H9 (cell line): ENCODE data around the gene FREY1. TPM values are rescaled to one million over a fixed set of nuclear protein-coding genes. Genes with fewer than 3 reads are reported as not detected.

Experiments used
- DNase-seq: peaks from one replicate; pipeline ENCODE4 v3.0.0-alpha.2; 2017
- H2AFZ ChIP-seq: one replicate; pipeline ENCODE4 v1.6.1; 2013; ENCODE audit warnings: mild to moderate bottlenecking, low read length, control low read depth, moderate library complexity
- H2AK5ac ChIP-seq: 2 replicates; pipeline ENCODE4 v1.6.1; 2013; ENCODE audit warnings: low read length, control low read depth, mixed read lengths; ENCODE audit not compliant: insufficient read length
- H2BK120ac ChIP-seq: one replicate; pipeline ENCODE4 v1.6.1; 2013; ENCODE audit warnings: low read depth, mild to moderate bottlenecking, low read length, control low read depth, inconsistent platforms; ENCODE audit not compliant: poor library complexity, severe bottlenecking
- H2BK12ac ChIP-seq: 2 replicates; pipeline ENCODE4 v1.6.1; 2013; ENCODE audit warnings: low read length, control low read depth, mixed read lengths, low read depth; ENCODE audit not compliant: insufficient read length
- H2BK15ac ChIP-seq: 2 replicates; pipeline ENCODE4 v1.6.1; 2013; ENCODE audit warnings: low read depth, low read length, control low read depth
- H2BK20ac ChIP-seq: one replicate; pipeline ENCODE4 v1.6.1; 2013; ENCODE audit warnings: low read depth, mild to moderate bottlenecking, low read length, control low read depth, inconsistent platforms; ENCODE audit not compliant: poor library complexity, severe bottlenecking
- H2BK5ac ChIP-seq: 2 replicates; pipeline ENCODE4 v1.6.1; 2013; ENCODE audit warnings: low read length, control low read depth, mixed read lengths; ENCODE audit not compliant: insufficient read length
- H3K14ac ChIP-seq: 2 replicates; pipeline ENCODE4 v1.6.1; 2013; ENCODE audit warnings: low read length, control low read depth; ENCODE audit not compliant: insufficient read depth
- H3K18ac ChIP-seq: 2 replicates; pipeline ENCODE4 v1.6.1; 2013; ENCODE audit warnings: low read depth, mild to moderate bottlenecking, mixed read lengths, low read length, control low read depth; ENCODE audit not compliant: insufficient read length
- H3K23ac ChIP-seq: 2 replicates; pipeline ENCODE4 v1.6.1; 2013; ENCODE audit warnings: low read length, control low read depth, mixed read lengths, low read depth; ENCODE audit not compliant: insufficient read length
- H3K23me2 ChIP-seq: 2 replicates; pipeline ENCODE4 v1.6.1; 2013; ENCODE audit warnings: low read depth, mild to moderate bottlenecking, mixed read lengths, low read length, control low read depth; ENCODE audit not compliant: insufficient read length, poor library complexity, severe bottlenecking
- H3K27ac ChIP-seq: 2 replicates; pipeline ENCODE4 v1.5.1; 2013; ENCODE audit warnings: low read length, control low read depth, mixed read lengths, low read depth; ENCODE audit not compliant: insufficient read length
- H3K27me3 ChIP-seq: 2 replicates; pipeline ENCODE4 v1.6.1; 2013; ENCODE audit warnings: low read length, control low read depth, inconsistent platforms; ENCODE audit not compliant: insufficient read depth
- H3K4ac ChIP-seq: 2 replicates; pipeline ENCODE4 v1.6.1; 2013; ENCODE audit warnings: low read depth, mild to moderate bottlenecking, control low read depth, inconsistent platforms, low read length, moderate library complexity
- H3K4me1 ChIP-seq: 2 replicates; pipeline ENCODE4 v1.6.1; 2013; ENCODE audit warnings: low read length, control low read depth, inconsistent platforms; ENCODE audit not compliant: insufficient read depth
- H3K4me2 ChIP-seq: 2 replicates; pipeline ENCODE4 v1.6.1; 2013; ENCODE audit warnings: low read length, control low read depth, mixed read lengths; ENCODE audit not compliant: insufficient read length, insufficient read depth
- H3K56ac ChIP-seq: 2 replicates; pipeline ENCODE4 v1.6.1; 2013; ENCODE audit warnings: low read depth, mild to moderate bottlenecking, mixed read lengths, low read length, control low read depth; ENCODE audit not compliant: insufficient read length
- H3K79me1 ChIP-seq: 2 replicates; pipeline ENCODE4 v1.6.1; 2013; ENCODE audit warnings: low read depth, mild to moderate bottlenecking, moderate library complexity, low read length, control low read depth, inconsistent platforms; ENCODE audit not compliant: insufficient read depth, poor library complexity, severe bottlenecking
- H3K79me2 ChIP-seq: 2 replicates; pipeline ENCODE4 v1.6.1; 2013; ENCODE audit warnings: low read length, control low read depth, inconsistent platforms; ENCODE audit not compliant: insufficient read depth
- H3K9ac ChIP-seq: 2 replicates; pipeline ENCODE4 v1.6.1; 2013; ENCODE audit warnings: low read length, control low read depth, mixed read lengths; ENCODE audit not compliant: insufficient read length; ENCODE audit errors: extremely low read depth
- H3K9me3 ChIP-seq: one replicate; pipeline ENCODE4 v1.6.1; 2013; ENCODE audit warnings: low read depth, low read length, inconsistent platforms; ENCODE audit not compliant: control insufficient read depth
- H3T11ph ChIP-seq: one replicate; pipeline ENCODE4 v1.6.1; 2013; ENCODE audit warnings: mild to moderate bottlenecking, low read length, control low read depth, inconsistent platforms
- H4K20me1 ChIP-seq: one replicate; pipeline ENCODE4 v1.6.1; 2013; ENCODE audit not compliant: control insufficient read depth, insufficient read length, insufficient read depth
- H4K5ac ChIP-seq: 2 replicates; pipeline ENCODE4 v1.6.1; 2013; ENCODE audit warnings: low read depth, mild to moderate bottlenecking, mixed read lengths, low read length, control low read depth; ENCODE audit not compliant: insufficient read length
- H4K8ac ChIP-seq: replicated peaks from 2 replicates; pipeline ENCODE4 v1.6.1; 2013; ENCODE audit warnings: low read length, control low read depth, mixed read lengths, low read depth; ENCODE audit not compliant: insufficient read length
- H4K91ac ChIP-seq: 2 replicates; pipeline ENCODE4 v1.6.1; 2013; ENCODE audit warnings: low read depth, mild to moderate bottlenecking, moderate library complexity, mixed read lengths, low read length, control low read depth; ENCODE audit not compliant: insufficient read length
- H3K27ac Mint-ChIP-seq, 3 experiments: 2 replicates in 2 of 3; 3 replicates in 1 of 3; pipeline ENCODE4 v1.8.0; 2020 to 2021; ENCODE audit warnings: mixed read lengths in 3 of 3, mild to moderate bottlenecking in 1 of 3, moderate library complexity in 1 of 3
- H3K27me3 Mint-ChIP-seq: 2 replicates; pipeline ENCODE4 v1.8.0; 2021; ENCODE audit warnings: low read depth, mild to moderate bottlenecking, moderate library complexity, mixed read lengths
- H3K36me3 Mint-ChIP-seq, 3 experiments: 2 replicates in 2 of 3; 3 replicates in 1 of 3; pipeline ENCODE4 v1.8.0; 2020 to 2021; ENCODE audit warnings: low read depth in 3 of 3, mixed read lengths in 3 of 3; ENCODE audit not compliant: insufficient read depth in 1 of 3
- H3K4me1 Mint-ChIP-seq, 2 experiments: 2 replicates each; pipeline ENCODE4 v1.8.0; 2020; ENCODE audit warnings: mixed read lengths in 2 of 2
- H3K4me3 Mint-ChIP-seq, 2 experiments: 2 replicates in 1 of 2; 3 replicates in 1 of 2; pipeline ENCODE4 v1.8.0; 2020 to 2021; ENCODE audit warnings: mild to moderate bottlenecking in 2 of 2, mixed read lengths in 2 of 2, moderate library complexity in 1 of 2
- H3K9me3 Mint-ChIP-seq, 2 experiments: 2 replicates in 1 of 2; 3 replicates in 1 of 2; pipeline ENCODE4 v1.8.0; 2020; ENCODE audit warnings: mild to moderate bottlenecking in 2 of 2, mixed read lengths in 2 of 2, moderate library complexity in 1 of 2
- CTCF ChIP-seq: fragments of 200-600 bp; sonication (generic); conservative IDR thresholded peaks from 3 replicates; pipeline ENCODE4 v1.8.0; 2021; ENCODE audit warnings: antibody characterized with exemption, mild to moderate bottlenecking
- WGBS: extraction: QIAGEN DNeasy Blood & Tissue Kit; methylation state at CpG from one replicate; pipeline ENCODE4 v1.1.7; 2013; ENCODE audit warnings: missing lambda C conversion rate, low lambda C conversion rate, mixed read lengths; ENCODE audit not compliant: insufficient read length; ENCODE audit errors: extremely low coverage; 5-methylcytosine and 5-hydroxymethylcytosine counted together
- total RNA-seq: library from RNA; stranded (reverse); gene quantifications from 2 replicates; pipeline ENCODE4 v1.2.1, GENCODE V29; 2021

Gene FREY1
- total RNA-seq, 1 experiment from 2014 or later: 2.1 TPM

- Mint-ChIP-seq H3K4me1 (peaks cover 10 to 14% of the 10 kb centered on the region in 2 experiments), H3K4me3 (no peak overlapping the region), H3K27ac (peak overlapping the region in 1 of 3 experiments; percentile 22; a peak in 1 of 7 replicates), H3K36me3 (peaks cover 4 to 33% (median 21%) of the 10 kb centered on the region in 3 experiments; a peak in 5 of 7 replicates), H3K9me3 (no peaks in the 10 kb centered on the region), H3K27me3 (no peaks in the 10 kb centered on the region)
- no peak overlapping the region for H3K23ac ChIP-seq
- DNase-seq: no peak
- H3K4me2 ChIP-seq: no peak overlapping the region
- H2BK12ac ChIP-seq: no peak overlapping the region
- 0 out of 2 replicates have a peak, but pooled peaks cover 2% of the 10 kb centered on the region for H3K4me1 ChIP-seq
- WGBS: no CpG with 5 or more reads among the region's 4 CpGs
- no peak overlapping the region for H3K4ac ChIP-seq
- no peaks in the 10 kb centered on the region for H4K20me1 ChIP-seq
- no peak overlapping the region for H3T11ph ChIP-seq
- no peaks in the 10 kb centered on the region for H3K27me3 ChIP-seq
- no peak overlapping the region for H2BK20ac ChIP-seq
- H3K79me1 ChIP-seq: no peaks in the 10 kb centered on the region
- H2BK5ac ChIP-seq: no peak overlapping the region
- no peak overlapping the region for H4K91ac ChIP-seq
- H3K9ac ChIP-seq: no peak overlapping the region
- H4K5ac ChIP-seq: no peak overlapping the region
- H2BK15ac ChIP-seq: no peak overlapping the region
- no peak overlapping the region for H2AK5ac ChIP-seq
- H3K9me3 ChIP-seq: no peaks in the 10 kb centered on the region
- H3K79me2 ChIP-seq: no peaks in the 10 kb centered on the region
- no peak overlapping the region for H3K56ac ChIP-seq
- no peak overlapping the region for H4K8ac ChIP-seq
- no peak overlapping the region for H2AFZ ChIP-seq
- H3K23me2 ChIP-seq: no peaks in the 10 kb centered on the region
- TF ChIP-seq CTCF: no peak
- no peak overlapping the region for H3K27ac ChIP-seq
- H3K14ac ChIP-seq: no peak overlapping the region
- no peak overlapping the region for H3K18ac ChIP-seq
- H2BK120ac ChIP-seq: no peak overlapping the region
Measured at GRCh38 chr11:45941285-45941684, 34.2 kb upstream of the FREY1 start.
